Adrenal gland (tissue), 5 donors: ENCODE results near the gene CD248.

ENCODE experiments used
- POLR2A ChIP-seq, 2 donors: fragments of 450-650 bp; IDR thresholded peaks; one replicate each; pipeline ENCODE4 v1.6.1; 2017; ENCODE audit warnings: antibody characterized with exemption in 2 of 2, mild to moderate bottlenecking in 2 of 2, moderate library complexity in 1 of 2
- TF ChIP-seq, protein P1 (sequence below), 6 experiments: fragments of 450-650 bp in 4 of 6; fragments of 200-600 bp in 2 of 6; sonication (generic) in 1 of 6; IDR thresholded peaks; 1 replicate in 5 of 6; 2 replicates in 1 of 6; pipeline versions ENCODE4 v1.5.1 to v1.8.0; 2016 to 2021; ENCODE audit warnings: antibody characterized with exemption in 6 of 6, mild to moderate bottlenecking in 2 of 6, moderate library complexity in 1 of 6
- donor health status: DM: no; HTN: no; CAD: no.

- TF ChIP-seq, protein P1, sequence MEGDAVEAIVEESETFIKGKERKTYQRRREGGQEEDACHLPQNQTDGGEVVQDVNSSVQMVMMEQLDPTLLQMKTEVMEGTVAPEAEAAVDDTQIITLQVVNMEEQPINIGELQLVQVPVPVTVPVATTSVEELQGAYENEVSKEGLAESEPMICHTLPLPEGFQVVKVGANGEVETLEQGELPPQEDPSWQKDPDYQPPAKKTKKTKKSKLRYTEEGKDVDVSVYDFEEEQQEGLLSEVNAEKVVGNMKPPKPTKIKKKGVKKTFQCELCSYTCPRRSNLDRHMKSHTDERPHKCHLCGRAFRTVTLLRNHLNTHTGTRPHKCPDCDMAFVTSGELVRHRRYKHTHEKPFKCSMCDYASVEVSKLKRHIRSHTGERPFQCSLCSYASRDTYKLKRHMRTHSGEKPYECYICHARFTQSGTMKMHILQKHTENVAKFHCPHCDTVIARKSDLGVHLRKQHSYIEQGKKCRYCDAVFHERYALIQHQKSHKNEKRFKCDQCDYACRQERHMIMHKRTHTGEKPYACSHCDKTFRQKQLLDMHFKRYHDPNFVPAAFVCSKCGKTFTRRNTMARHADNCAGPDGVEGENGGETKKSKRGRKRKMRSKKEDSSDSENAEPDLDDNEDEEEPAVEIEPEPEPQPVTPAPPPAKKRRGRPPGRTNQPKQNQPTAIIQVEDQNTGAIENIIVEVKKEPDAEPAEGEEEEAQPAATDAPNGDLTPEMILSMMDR (IDR thresholded peaks at IDR 0.05): no peak
- no peak for TF ChIP-seq POLR2A (IDR thresholded peaks at IDR 0.05)
Measured at GRCh38 chr11:66265531-66266377, 51.1 kb downstream of the CD248 start.
